Measurements from ENCODE around the gene PTPRH. TPM values are rescaled to one million over a fixed set of nuclear protein-coding genes. Genes with fewer than 3 reads are reported as not detected.

PTPRH gene
- total RNA-seq, 1 experiment from 2014 or later, result 15.9 TPM

GRCh38 chr19:55240713-55241020 lies 31.4 kb upstream of the PTPRH start:
- intact Hi-C loops (cut with micrococcal nuclease), result no loop called here
- H3K4me1 ChIP-seq (ENCODE audit: control insufficient read depth in 1 of 2, insufficient read depth in 2 of 2, low read length in 2 of 2), result no peaks in the 10 kb centered on the region
- no peak overlapping the region for H3K9ac ChIP-seq (ENCODE audit: low read length)
- H3K9me3 ChIP-seq (ENCODE audit: control insufficient read depth in 1 of 2, insufficient read depth in 1 of 2, low read depth in 1 of 2, low read length in 2 of 2), result no peaks in the 10 kb centered on the region
- CTCF ChIA-PET, result no interaction called here
- H3K4me2 ChIP-seq (ENCODE audit: low read length), result no peak overlapping the region
- no peaks in the 10 kb centered on the region for H3K9me2 ChIP-seq (ENCODE audit: insufficient read depth)
- RAD21 ChIA-PET (ENCODE audit: low non-redundant PET in 1 of 2, low total read pairs in 2 of 2, uncharacterized antibody in 2 of 2, unreplicated experiment in 2 of 2), result no interaction called here
- H3K27me3 ChIP-seq (ENCODE audit: insufficient read depth, low read length), result no peaks in the 10 kb centered on the region
- no peak overlapping the region for H2AFZ ChIP-seq (ENCODE audit: low read depth, low read length, poor library complexity, severe bottlenecking)
- peaks cover 50 to 56% of the 10 kb centered on the region in 2 experiments for H3K36me3 ChIP-seq (ENCODE audit: control insufficient read depth in 1 of 2, insufficient read depth in 2 of 2, low read length in 2 of 2)
- peaks cover 4% of the 10 kb centered on the region for H3K79me2 ChIP-seq (ENCODE audit: insufficient read depth, low read length)
- DNase-seq (ENCODE audit: low read depth, low spot score), result no peak
- H4K20me1 ChIP-seq (ENCODE audit: insufficient read depth), result no peaks in the 10 kb centered on the region
- no peak for TF ChIP-seq MAX (IDR thresholded peaks at IDR 0.05)
- no peak for TF ChIP-seq POLR2A (IDR thresholded peaks at IDR 0.05; ENCODE audit: borderline replicate concordance, extremely low read depth, insufficient read depth, insufficient read length)
- TF ChIP-seq ATF3 (IDR thresholded peaks at IDR 0.05), result no peak
- TF ChIP-seq EZH2phosphoT487 (IDR thresholded peaks at IDR 0.05; ENCODE audit: borderline replicate concordance), result no peak
- no peak for TF ChIP-seq JUND (IDR thresholded peaks at IDR 0.05)
- TF ChIP-seq RAD21 (IDR thresholded peaks at IDR 0.05; ENCODE audit: low read depth), result no peak
- no peak for TF ChIP-seq ZBTB33 (IDR thresholded peaks at IDR 0.05; ENCODE audit: extremely low read depth, insufficient replicate concordance, low read length)
- no peak for TF ChIP-seq CEBPB (IDR thresholded peaks at IDR 0.05; ENCODE audit: low read depth)
- TF ChIP-seq TCF7L2 (IDR thresholded peaks at IDR 0.05; ENCODE audit: borderline replicate concordance, extremely low read depth, insufficient read depth, insufficient read length), result no peak
- no peak for TF ChIP-seq SRF (IDR thresholded peaks at IDR 0.05; ENCODE audit: low read depth)
- TF ChIP-seq CBX3 (IDR thresholded peaks at IDR 0.05; ENCODE audit: low read depth), result no peak
- no peak for TF ChIP-seq FOSL1 (IDR thresholded peaks at IDR 0.05; ENCODE audit: low read depth)
- TF ChIP-seq ZNF274 (IDR thresholded peaks at IDR 0.05; ENCODE audit: low read depth, low read length), result no peak
- TF ChIP-seq EZH2 (IDR thresholded peaks at IDR 0.05), result no peak
- POLR2A ChIA-PET, result no interaction called here
- no peak overlapping the region for H3K4me3 ChIP-seq (replicated peaks in 1 of 2; ENCODE audit: low read depth in 1 of 2, low read length in 2 of 2)
- no peak overlapping the region for H3K27ac ChIP-seq (ENCODE audit: low read depth, low read length)
- BruUV-seq (replicated peaks), result no TSS peak
- ATAC-seq, result no peak
